ENCODE data around the gene CPNE6.
"Not testable (repeated sequence)": the region's sequence is repeated elsewhere in the genome, so short reads cannot be mapped to it uniquely, and the experiment has no call there.

Gene CPNE6

DNA sequence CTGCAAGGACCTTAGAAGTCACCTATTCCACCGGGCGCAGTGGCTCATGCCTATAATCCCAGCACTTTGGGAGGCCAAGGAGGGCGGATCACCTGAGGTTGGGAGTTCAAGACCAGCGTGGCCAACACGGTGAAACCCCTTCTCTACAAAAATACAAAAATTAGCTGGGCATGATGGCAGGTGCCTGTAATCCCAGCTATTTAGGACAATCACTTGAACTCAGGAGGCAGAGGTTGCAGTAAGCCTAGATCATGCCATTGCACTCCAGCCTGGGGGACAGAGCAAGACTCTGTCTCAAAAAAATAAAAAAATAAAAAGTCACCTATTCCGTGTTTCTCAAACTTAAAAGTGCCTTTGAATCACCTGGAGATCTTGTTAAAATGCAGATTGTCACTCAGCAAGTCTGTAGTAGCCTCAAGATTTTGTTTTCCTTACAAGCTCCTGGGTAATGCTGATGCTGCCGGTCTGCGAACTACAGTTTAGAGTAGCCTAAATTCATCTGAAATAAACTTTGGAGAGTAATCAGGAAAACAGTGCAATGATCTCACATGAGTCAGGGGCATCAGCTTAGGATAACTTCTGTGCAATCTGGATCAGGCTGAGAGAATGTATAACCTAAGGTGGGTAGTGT is 34.4 kb downstream of the CPNE6 start:
- not testable (repeated sequence) for DNase-seq (ENCODE audit: low read depth in 2 of 2)

DNA sequence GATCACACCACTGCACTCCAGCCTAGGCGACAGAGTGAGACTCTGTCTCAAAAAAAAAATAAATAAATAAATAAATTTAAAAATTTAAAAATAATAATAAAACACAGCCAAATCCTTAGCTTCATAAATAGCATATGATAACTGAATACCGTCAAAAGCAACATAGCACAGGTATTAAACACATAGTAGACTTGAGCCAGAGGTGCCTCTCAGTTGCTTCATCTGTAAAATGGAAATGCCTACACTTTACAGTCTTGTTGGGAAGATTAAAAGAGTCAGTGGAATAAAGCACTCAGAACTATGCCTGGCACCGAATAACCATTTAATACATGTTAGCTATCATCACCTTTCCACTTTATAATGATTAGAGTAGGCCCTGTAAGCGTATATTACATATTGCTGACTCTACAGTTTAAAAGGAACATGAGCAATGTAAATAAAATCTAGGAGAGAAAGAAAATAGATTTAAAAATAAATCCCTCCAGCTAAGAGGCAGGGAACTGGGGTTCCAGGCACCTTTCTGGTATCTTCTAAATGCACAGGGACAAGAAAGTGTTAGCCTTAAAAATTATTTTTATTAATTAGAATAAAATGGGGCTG is 35.4 kb downstream of the CPNE6 start:
- no peak for DNase-seq (ENCODE audit: low read depth in 2 of 2)

DNA sequence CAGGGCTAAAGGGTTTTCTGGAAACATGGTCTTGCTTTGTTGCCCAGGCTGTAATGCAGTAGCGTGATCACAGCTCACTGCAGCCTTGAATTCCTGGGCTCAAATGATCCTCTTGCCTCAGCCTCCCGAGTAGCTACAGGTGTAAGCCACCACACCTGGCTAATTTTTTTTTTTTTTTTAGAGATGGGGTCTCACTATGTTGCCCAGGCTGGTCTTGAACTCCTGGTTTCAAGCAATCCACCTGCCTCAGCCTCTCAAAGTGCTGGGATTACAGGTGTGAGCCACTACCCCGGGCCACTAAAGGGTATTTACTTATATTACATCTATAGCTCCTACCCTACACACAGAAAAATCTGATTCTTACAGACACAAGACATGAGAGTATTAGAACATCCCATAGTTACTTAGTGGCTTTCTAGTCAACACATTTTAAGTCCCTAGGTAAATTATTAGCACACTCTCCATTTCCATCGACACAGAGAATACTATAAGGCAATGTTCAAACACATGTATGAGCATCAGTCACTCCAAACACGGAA is 37.0 kb downstream of the CPNE6 start:
- DNase-seq (ENCODE audit: low read depth in 2 of 2), result no peak

DNA sequence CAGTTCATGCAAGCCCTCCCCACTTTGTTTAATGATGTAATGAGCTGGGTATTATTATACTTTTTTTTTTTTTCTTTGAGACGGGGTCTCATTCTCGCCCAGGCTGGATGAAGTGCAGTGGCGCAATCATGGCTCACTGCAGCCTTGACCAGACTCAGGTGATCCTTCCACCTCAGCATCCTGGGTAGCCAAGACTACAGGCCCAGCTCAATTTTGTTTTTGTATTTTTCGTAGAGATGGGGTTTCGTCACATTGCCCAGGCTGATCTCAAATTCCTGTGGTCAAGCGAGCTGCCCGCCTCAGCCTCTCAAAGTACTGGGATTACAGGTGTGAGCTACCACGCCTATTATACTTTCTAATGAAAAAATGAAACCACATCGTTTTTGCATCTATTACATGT is 38.7 kb downstream of the CPNE6 start:
- DNase-seq (ENCODE audit: low read depth in 2 of 2), result no peak

DNA sequence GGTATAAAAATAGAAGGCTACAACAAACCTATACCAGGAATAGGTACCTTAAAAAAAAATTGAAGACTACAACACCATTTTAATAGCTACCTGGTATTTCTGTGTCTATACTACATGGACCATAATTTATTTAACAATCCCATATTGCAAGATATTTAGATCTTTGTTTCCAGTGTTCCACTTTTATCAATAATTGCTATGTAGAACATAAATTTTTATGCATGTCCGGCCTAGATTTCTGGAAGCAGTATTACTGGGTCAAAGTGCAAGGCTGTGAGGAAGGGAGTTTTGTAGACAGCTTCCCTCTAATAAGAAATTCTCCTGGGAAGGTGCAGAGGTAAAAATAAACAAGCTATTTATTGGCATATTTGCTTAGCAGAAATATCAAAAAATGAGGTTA is 39.2 kb downstream of the CPNE6 start:
- DNase-seq (ENCODE audit: low read depth in 2 of 2), result no peak

DNA sequence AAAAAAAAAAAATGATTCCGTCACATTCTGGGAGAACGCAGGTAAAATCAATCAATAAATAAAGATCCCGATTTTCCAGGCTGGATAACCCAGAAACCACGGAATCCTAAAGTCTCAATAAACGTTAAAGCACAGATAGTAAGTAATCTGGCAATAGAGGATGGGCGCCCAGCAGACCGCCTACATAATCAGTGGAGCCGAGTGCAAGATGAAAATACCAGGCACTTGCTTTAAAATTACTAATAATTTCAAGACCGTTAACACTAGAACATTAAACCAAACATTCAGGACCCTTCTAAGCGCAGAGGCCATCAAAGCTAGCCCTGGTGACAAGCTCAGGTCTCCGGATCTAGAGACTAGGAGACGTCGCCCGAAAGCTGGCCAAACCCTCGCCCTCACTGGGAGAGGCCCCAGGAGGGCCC is 42.0 kb downstream of the CPNE6 start:
- DNase-seq (ENCODE audit: low read depth in 2 of 2), result no peak

DNA sequence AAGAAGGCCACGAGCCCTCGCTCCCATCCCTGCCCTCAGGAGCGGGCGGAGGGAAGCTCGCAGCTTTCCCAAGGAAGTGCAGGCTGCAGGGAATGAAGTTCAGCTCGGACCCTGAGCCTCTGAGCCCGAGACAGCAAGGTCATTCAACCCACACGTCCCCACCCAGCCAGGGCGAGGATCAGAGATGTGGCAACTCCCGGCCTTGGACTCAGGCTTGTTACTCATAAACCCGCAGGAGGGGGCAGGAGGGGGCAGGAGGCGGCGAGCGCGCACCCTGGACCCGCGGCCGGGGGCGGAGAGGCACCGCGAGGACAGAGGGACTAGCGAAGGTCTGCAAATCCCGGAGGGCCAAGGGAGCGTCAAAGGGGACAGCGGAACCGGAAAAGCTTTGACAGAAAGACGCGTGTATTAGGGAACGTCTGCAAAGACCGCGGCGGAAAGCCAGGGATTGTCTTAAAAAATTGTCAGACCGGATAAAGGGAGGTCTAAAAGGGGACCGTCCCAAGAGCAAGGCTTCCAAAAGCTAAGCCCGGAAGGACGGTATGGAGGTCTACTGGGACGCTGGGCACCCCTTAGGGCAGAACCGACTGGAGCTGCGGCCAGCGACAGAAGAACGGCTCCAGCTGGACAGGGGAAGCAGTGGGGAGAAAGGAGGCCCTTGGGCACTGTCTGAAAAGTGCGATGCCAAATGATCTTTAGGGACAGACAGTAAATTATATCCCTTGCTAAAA is 42.6 kb downstream of the CPNE6 start:
- DNase-seq (ENCODE audit: low read depth in 2 of 2), result peak; percentile 60 to 68

DNA sequence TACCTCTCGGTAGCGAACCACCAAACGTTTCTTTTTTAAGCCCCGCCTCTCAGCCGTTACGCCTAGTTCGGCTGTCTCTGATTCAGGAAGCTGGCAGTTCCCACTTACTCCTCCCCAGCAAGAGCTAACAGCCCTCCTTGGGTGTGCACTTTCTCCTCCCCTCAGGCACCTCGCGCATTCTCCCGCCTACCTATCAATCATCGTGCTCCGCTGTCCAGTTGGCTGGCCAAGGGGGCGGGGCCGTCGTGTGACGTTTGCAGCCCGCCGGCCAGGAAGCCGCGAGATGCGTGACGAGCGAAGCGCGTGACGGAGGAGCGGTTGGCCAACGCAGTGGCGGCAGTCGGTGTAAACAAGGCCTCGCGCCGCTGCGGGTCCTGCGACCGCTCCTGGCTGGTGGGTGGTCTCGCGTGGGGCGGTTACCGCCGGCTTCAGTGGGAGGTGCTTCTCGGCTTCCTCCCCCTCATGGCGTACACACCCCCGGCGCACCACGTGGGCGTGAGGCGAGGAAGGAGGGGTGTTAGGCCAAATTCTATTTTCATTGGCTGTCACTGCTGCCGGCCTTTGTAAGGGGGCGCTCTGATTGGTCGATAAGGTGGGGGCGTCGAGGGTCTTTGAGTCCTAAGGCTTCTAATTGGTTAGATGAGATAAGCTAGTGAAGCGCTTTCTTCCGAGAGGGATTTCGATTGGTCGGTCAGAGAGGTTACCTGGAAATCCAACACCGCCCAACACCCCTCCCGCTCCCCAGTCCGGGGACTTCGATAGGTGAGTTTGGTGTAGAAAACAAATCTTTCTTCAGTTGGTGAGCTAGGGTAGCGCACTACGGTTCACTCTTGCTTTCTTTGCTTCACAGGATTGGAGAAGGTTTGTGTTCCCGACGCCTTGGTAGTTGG is 43.4 kb downstream of the CPNE6 start, which contains the start of the genes DCAF11 and NRL:
Gene DCAF11 (plus strand): TSS at position 246 of the 890 bp plus-strand sequence. CDS start 818 bp downstream, outside the sequence.
Gene NRL (minus strand): TSS at position 418 of the 890 bp plus-strand sequence. CDS start 32,101 bp downstream, outside the sequence.
- DNase-seq (ENCODE audit: low read depth in 2 of 2), result peak; percentile 95 to 97

DNA sequence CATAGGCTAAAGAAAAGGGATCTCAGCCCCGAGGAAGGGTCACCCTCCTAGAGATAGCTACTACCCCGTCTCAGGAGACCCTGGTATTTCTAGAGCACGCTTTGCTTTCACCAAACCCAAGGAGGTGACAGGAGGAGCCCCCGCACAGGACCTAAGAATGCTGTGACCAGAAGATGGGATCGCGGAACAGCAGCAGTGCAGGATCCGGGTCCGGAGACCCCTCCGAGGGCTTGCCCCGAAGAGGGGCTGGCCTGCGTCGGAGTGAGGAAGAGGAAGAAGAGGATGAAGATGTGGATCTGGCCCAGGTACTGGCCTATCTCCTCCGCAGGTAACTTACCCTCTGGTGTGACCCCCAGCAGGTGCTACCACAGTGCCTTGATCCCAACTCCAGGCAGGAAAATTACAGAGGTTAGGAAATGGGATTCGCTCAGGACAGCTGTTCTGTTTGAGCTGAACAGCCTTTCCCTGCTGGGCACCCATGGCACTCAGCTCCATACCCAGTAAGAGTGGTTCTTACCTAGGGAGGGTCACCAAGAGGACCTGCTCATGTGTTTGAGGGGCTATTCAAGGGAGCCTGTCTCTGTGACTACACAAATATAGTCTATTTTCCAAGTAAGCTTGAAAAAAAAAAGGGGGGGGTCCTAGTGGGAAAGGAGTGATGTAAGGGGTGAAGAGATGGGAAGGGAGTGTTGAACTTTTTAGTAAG is 44.2 kb downstream of the CPNE6 start:
- DNase-seq (ENCODE audit: low read depth in 2 of 2), result no peak

DNA sequence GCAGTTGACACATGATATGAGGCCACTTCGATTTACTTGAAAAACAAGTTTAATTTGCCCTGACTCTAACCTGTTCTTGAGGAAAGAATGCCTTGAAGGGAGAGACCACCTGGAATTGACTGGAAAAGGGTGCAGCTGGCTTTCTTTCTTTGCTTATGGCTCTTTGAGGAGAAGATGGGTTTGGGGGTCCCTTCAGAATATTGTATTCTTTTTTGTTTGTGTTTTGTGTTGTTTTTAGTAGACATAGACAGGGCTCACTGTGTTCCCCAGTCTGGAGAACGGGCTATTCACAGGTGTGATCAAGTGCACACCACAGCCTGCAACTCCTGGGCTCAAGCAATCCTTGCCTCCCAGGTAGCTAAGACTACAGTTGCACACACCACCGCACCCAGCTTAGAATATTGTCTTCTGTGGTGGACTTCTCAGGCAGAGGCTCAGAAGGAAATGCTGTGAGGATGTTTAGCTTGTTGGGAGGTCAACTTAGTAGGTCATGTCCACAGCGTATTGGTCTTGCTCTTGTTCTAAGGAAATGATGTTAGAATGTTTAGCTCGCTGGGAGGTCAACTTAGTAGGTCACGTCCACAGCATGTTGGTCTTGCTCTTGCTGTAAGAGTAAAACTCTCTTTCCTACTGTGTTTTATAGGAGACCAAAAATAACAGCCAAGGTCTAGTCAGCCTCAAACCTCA is 44.9 kb downstream of the CPNE6 start:
- no peak for DNase-seq (ENCODE audit: low read depth in 2 of 2)

DNA sequence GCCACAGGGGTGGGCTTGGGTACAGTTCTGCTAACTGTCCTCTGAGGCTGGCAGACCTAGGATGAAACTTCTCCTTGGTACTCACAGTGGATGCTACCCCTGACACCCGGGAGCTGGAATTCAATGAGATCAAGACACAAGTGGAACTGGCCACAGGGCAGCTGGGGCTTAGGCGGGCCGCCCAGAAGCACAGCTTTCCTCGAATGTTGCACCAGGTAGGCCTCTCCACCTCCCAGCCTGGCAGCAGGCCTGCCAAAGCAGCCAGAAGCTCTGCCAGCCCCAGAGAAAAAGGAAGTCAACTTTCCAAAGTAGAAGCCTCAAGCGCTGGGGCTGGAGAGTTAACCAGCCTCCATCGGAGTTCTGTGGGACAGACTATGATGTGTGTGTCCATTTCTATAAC is 45.8 kb downstream of the CPNE6 start:
- no peak for DNase-seq (ENCODE audit: low read depth in 2 of 2)

DNA sequence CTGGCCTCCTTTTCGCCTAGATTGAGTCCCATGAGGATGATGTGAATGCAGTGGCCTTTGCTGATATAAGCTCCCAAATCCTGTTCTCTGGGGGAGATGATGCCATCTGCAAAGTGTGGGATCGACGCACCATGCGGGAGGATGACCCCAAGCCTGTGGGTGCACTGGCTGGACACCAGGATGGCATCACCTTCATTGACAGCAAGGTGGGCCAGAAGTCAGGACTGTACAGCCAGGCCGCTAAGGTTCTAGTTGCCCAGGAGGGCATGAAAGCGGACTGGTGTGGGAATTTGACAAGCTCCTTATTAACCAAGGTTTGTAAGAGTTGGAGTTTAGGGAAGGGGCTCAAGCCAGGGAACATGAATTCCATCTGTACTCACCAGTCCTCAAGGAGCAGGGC is 48.3 kb downstream of the CPNE6 start:
- no peak for DNase-seq (ENCODE audit: low read depth in 2 of 2)

DNA sequence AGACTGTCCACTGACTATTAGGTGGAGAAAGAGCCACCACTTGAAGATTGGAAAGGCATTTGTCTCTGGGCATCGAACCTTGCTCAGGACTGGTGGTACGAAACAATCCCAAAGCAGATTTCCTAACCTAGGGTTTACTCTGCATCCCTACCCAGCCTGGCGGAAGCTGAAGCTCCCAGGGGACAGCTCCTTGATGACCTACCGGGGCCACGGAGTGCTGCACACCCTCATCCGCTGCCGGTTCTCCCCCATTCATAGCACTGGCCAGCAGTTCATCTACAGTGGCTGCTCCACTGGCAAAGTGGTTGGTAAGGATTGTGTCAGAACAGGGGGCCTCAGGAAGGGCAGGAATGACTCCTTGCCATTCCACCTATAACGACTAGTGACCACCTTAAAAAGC is 49.8 kb downstream of the CPNE6 start:
- DNase-seq (ENCODE audit: low read depth in 2 of 2), result no peak

DNA sequence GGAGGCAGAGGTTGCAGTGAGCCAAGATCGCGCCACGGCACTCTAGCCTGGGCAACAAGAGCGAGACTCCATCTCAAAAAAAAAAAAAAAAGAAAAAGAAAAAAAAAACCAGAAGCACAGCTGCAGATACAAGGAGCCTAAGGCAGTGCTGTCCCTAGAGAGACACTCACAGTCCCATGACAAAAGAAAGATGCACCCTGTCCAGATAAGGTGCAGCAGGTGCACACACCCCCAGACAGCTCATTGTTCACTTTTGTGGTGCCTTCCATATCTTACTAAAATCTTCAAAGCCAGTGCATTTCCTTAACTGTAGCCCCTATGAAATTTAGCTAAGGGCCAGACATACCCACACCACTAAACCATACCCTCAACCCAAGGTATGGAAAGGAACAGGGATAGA is 51.1 kb downstream of the CPNE6 start:
- DNase-seq (ENCODE audit: low read depth in 2 of 2), result no peak

DNA sequence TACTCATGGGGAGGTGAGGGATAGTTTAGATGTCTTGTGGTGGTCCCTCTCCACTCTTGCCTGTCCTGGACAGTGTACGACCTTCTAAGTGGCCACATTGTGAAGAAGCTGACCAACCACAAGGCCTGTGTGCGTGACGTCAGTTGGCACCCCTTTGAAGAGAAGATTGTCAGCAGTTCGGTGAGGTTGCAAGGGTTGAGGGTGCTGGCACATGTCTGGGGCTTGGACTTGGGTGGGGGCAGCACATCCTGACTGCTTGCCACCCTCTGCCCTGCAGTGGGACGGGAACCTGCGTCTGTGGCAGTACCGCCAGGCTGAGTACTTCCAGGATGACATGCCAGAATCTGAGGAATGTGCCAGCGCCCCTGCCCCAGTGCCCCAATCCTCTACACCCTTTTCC is 51.5 kb downstream of the CPNE6 start:
- DNase-seq (ENCODE audit: low read depth in 2 of 2), result no peak

DNA sequence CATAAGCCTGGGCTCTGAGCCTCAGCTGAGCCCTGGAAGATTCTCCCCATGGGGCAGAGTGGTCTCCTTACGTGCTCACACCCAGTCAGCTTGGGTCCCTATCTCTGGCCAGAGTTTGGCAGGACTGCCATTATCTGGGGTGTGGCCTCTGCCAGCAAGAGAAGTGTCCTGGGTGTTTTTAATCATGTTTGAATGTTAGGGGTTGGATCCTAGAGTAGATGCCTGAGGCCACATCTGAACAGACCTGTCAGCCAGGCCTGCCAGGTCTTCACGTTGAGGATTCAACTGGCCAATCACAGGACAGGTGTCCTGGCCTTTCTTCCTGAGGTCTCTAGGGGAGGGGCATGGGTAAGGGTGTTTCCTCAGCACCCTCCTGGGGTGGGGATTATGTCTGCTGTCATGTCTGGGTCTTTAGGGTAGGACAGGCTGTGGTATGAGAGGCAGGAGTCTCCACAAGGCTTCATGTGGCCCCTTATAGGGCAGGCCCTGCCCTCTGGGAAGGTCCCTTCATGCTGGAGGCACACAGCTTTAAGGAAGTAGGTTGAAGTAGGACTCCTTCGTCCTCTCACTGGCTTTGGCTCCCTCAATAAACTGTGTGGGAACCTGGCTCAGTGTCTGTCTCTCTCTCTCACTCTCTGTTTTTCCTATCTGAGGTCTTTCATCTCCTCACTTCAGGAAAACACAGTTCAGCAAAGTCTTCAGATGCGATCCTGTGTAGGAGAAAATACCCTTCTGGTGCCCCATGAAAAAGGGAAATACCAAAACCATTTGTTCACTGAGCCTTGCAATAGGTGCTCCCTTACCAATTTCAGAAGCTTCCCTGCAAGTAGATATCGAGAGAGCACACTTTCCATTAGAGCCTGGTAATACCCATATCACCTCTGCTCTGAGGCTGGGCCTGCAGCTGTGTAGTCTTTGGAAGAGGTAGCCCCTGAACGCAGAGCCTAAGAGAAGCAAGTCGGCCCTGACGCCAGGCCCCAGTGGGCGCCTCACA is 52.4 kb downstream of the CPNE6 start:
- no peak for DNase-seq (ENCODE audit: low read depth in 2 of 2)

DNA sequence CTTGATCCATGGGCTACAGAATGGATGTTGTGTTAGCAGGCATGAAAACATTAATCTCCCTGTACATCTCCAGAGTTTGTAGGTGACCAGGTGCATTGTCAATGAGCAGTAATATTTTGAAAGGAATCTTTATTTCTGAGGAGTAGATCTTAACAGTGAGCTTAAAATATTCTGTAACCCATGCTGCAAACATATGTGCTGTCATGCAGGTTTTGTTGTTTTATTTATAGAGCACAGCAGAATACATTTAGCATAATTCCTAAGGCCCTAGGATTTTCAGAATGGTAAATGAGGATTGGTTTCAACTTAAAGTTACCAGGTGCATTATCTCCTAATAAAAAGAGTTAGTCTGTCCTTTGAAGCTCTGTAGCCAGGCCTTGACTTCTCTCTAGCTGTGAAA is 55.6 kb downstream of the CPNE6 start:
- no peak for DNase-seq (ENCODE audit: low read depth in 2 of 2)

DNA sequence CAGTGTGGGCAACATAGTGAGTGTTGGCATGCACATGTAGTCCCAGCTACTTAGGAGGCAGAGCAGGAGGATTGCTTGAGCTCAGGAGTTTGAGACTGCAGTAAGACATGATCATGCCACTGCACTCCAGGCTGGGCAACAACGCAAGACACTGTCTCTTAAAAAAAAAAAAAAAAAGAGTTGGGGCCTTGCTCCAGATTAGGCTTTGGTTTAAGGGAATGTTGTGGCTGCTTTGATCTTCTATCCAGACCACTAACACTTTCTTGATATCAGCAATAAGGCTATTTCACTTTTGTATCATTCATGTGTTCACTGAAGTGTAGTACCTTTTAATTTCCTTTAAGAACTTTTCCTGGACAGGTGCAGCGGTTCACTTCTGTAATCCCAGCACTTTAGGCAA is 56.3 kb downstream of the CPNE6 start:
- DNase-seq (ENCODE audit: low read depth in 2 of 2), result no peak

All from stimulated activated CD4-positive, alpha-beta T cell treated with anti-CD3 and anti-CD28 coated beads, Interleukin-12 subunit alpha, Interleukin-12 subunit beta, amount 100 ng/mL, for 24 hours (primary cell).